Nephron progenitor cell (in vitro differentiated cells): ENCODE results near the gene PHACTR1.

Experiments used
- DNase-seq: peaks from one replicate; pipeline ENCODE4 v3.0.0; 2021
- H3K27ac Mint-ChIP-seq: 2 replicates; pipeline ENCODE4 v1.8.0; 2021; ENCODE audit warnings: mild to moderate bottlenecking, moderate library complexity, mixed read lengths
- H3K27me3 Mint-ChIP-seq: 2 replicates; pipeline ENCODE4 v1.8.0; 2021; ENCODE audit warnings: mild to moderate bottlenecking, low read depth, mixed read lengths; ENCODE audit not compliant: poor library complexity
- H3K36me3 Mint-ChIP-seq: 2 replicates; pipeline ENCODE4 v1.8.0; 2021; ENCODE audit warnings: low read depth, mixed read lengths
- H3K4me1 Mint-ChIP-seq: 2 replicates; pipeline ENCODE4 v1.8.0; 2021; ENCODE audit warnings: mixed read lengths
- H3K4me3 Mint-ChIP-seq: 2 replicates; pipeline ENCODE4 v1.8.0; 2021; ENCODE audit warnings: mild to moderate bottlenecking, moderate library complexity, mixed read lengths
- H3K9me3 Mint-ChIP-seq: 2 replicates; pipeline ENCODE4 v1.8.0; 2021; ENCODE audit warnings: mild to moderate bottlenecking, moderate library complexity, mixed read lengths
- TF ChIP-seq, protein P1 (sequence below): fragments of 200-600 bp; sonication (generic); IDR thresholded peaks from 2 replicates; pipeline ENCODE4 v1.5.0; 2021; ENCODE audit warnings: antibody characterized with exemption

PHACTR1 gene

DNA sequence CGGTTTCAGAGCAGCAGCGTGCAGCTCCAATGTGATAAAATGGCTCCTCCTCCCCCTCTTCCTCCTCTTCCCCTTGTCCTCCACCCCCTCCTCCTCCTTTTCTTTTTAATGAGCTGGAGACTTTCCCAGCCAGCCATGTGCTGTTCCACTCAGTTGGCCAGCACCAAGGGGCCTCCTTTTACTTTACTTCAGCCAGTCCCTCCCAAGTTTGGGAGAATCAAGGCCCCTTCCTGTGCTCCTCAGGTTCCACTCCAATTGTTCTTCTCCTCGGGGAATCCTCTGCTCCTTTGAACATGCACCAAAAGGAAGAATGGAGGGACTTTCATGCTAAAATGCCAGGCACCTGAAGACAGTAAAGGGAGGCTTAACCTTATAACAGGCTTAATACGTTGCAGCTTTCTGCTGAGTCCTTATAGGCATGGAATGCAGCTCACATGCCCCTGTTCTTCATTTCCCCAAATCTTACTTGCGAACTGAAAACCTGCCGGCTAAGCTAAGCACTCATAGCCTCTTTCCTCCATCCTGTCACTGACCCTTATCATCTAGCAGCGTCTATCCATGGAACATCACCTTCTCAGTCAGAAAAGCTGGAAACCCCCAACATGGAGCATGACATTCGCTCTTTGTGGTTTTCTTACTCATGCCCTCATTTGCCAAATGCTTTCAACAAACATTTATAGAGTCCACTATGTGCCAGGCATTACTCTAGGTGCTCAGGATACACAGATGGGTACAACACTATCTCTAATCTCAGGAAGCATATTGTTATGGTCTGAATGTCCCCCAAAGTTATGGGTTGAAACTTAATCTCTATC lies 170.6 kb downstream of the PHACTR1 start:
- no peak overlapping the region for H3K4me3 Mint-ChIP-seq
- DNase-seq: no peak
- TF ChIP-seq, protein P1, sequence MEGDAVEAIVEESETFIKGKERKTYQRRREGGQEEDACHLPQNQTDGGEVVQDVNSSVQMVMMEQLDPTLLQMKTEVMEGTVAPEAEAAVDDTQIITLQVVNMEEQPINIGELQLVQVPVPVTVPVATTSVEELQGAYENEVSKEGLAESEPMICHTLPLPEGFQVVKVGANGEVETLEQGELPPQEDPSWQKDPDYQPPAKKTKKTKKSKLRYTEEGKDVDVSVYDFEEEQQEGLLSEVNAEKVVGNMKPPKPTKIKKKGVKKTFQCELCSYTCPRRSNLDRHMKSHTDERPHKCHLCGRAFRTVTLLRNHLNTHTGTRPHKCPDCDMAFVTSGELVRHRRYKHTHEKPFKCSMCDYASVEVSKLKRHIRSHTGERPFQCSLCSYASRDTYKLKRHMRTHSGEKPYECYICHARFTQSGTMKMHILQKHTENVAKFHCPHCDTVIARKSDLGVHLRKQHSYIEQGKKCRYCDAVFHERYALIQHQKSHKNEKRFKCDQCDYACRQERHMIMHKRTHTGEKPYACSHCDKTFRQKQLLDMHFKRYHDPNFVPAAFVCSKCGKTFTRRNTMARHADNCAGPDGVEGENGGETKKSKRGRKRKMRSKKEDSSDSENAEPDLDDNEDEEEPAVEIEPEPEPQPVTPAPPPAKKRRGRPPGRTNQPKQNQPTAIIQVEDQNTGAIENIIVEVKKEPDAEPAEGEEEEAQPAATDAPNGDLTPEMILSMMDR: no peak
- H3K4me1 Mint-ChIP-seq: peaks cover 13% of the 10 kb centered on the region
- H3K27ac Mint-ChIP-seq: peak overlapping the region; percentile 34
- H3K27me3 Mint-ChIP-seq: peaks cover 2% of the 10 kb centered on the region
- peaks cover 6% of the 10 kb centered on the region for H3K36me3 Mint-ChIP-seq
- H3K9me3 Mint-ChIP-seq: peaks cover 33% of the 10 kb centered on the region

DNA sequence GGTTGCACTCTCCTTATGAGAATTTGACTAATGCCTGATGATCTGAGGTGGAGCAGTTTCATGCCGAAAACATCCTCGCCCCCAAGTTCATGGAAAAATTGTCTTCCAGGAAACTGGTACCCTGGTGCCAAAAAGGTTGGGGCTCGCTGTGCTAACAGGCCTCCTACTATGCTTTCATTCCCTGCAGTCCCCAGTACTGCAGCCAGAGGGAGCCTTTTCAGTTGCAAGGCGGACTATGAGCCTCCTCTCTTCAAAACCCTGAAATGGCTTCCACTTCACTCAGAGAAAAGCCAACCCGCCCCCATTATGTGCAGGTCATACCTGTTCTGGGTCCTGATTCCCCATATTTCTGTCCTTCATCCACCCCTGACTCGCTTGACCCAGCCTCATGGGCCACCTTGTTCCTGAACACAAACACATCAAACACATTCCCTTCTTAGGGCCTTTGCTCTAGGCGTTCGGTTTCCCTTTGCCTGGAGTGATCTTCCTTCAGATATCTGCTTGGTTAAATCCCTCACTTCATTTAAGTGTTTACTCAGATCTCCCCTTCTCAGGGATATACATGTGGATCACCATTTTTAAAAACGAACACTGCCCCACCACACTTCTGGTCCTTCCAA lies 173.7 kb downstream of the PHACTR1 start:
- Mint-ChIP-seq H3K27me3 (no peaks in the 10 kb centered on the region), H3K27ac (no peak overlapping the region), H3K4me3 (no peak overlapping the region), H3K9me3 (peaks cover 37% of the 10 kb centered on the region), H3K36me3 (peaks cover 6% of the 10 kb centered on the region), H3K4me1 (peaks cover 23% of the 10 kb centered on the region)
- DNase-seq: peak; percentile 19
- TF ChIP-seq, protein P1: peak; percentile 12

DNA sequence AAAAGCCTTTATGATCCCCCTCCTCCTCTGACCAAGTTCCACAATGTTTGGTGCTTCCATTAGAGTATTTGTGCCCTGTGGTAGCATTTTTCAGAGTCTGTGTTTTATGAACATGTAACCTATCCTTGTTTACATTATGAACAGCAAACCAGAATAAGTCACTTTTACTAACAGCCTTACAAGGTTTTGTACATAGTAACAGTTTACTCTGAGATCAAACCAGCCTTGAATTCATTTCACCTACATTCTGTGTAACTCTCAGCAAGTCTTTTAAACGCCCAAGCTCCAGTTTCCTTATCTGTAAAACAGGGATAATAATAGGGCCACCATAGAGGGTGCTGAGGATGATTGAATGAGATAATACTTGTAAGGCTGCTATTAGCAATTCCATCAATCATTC lies 175.0 kb downstream of the PHACTR1 start:
- no peak overlapping the region for H3K4me3 Mint-ChIP-seq
- no peak overlapping the region for H3K27ac Mint-ChIP-seq
- H3K4me1 Mint-ChIP-seq: peaks cover 20% of the 10 kb centered on the region

DNA sequence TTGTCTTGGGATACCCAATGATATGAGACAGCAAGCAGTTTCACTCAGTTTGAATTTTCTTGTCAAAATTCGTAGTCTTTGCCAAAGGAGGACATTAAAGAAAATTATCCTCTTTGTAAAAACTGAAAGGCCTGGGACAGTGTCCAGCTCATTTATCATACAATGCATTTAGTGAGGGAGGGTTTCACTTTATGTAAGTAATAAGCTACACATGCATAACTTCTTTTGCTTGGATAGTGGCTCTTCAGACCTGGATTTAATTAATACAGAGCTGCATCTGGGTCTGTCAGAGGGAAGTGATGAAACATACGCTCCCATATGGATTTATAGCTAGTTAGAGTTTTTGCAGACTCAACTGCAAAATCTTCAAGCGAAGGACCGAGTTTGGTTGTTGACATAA lies 175.6 kb downstream of the PHACTR1 start:
- TF ChIP-seq, protein P1: no peak
- H3K27me3 Mint-ChIP-seq: peaks cover 5% of the 10 kb centered on the region
- H3K4me1 Mint-ChIP-seq: peaks cover 16% of the 10 kb centered on the region
- DNase-seq: no peak
- no peak overlapping the region for H3K27ac Mint-ChIP-seq
- no peak overlapping the region for H3K4me3 Mint-ChIP-seq
- H3K9me3 Mint-ChIP-seq: peaks cover 37% of the 10 kb centered on the region
- H3K36me3 Mint-ChIP-seq: peaks cover 6% of the 10 kb centered on the region

More for the DNA sequence above, 175.0 kb downstream of the PHACTR1 start:
- DNase-seq: no peak
- TF ChIP-seq, protein P1: no peak
- H3K27me3 Mint-ChIP-seq: peaks cover 5% of the 10 kb centered on the region
- peaks cover 37% of the 10 kb centered on the region for H3K9me3 Mint-ChIP-seq
- H3K36me3 Mint-ChIP-seq: peaks cover 6% of the 10 kb centered on the region

DNA sequence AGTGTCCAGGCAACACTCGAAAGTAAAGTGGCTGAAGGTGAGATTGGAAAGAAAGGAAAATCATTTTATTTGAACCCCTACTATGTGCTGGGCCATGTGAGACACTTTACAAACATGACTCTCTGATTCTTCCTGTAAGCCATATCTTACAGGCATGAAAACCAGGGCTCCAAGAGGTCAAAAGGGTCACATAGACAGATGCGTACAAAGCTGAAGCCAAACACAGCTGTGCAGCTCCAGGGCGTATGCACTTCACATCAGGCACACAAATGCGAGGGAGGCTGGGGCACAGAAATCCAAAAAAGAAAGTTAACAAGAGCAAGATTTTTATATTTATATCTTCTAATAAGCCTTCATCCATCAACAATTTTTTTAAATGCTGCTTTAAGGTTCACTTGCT lies 176.5 kb downstream of the PHACTR1 start:
- DNase-seq: no peak
- H3K27ac Mint-ChIP-seq: no peak overlapping the region
- no peak overlapping the region for H3K4me3 Mint-ChIP-seq
- H3K4me1 Mint-ChIP-seq: peaks cover 16% of the 10 kb centered on the region
- peaks cover 8% of the 10 kb centered on the region for H3K27me3 Mint-ChIP-seq
- H3K36me3 Mint-ChIP-seq: peaks cover 6% of the 10 kb centered on the region
- H3K9me3 Mint-ChIP-seq: peaks cover 37% of the 10 kb centered on the region
- TF ChIP-seq, protein P1: no peak
